Renal pelvis (tissue), 4 donors: ENCODE results near the gene JUND. TPM values are rescaled to one million over a fixed set of nuclear protein-coding genes. Genes with fewer than 3 reads are reported as not detected.

Source experiments
- DNase-seq: peaks from one replicate; pipeline ENCODE4 v3.0.0-alpha.2; 2013
- polyA plus RNA-seq, 3 donors: library from polyadenylated mRNA; unstranded; fragments of 120-200 nt; gene quantifications; one replicate each; pipeline ENCODE4 v1.2.1, GENCODE V29; 2013; ENCODE audit not compliant: insufficient read length in 3 of 3

Gene JUND
- polyA plus RNA-seq, 3 donors = 65.8 to 114 (median 73.7) TPM

DNA sequence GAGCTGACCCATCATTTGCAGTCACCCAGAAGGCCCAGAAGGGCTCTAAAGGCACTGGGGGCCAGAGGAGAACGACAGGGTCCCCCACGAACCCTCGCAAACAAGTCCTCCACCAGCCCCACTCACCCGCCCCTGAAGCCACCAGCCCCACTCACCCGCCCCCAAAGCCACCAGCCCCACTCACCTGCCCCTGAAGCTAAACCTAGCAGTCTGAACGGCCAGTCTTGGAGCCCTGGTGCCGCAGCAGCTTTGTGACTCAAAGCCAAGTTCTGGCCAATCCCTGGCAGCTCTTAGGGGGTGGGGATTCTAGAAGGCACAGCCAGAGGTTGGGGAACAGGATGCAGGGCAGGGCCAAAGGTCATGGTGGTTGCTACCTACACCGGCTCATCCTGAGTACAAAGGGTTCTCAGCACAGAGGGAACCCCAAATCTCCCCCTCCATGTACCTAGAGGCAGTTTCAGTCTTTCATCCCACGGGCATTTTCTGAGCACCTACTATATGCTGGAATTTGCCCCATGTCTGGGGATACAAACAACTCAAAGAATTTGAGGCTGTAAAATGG lies 7.1 kb downstream of the JUND start, which contains the start of gene IQCN:
TSS of gene IQCN (minus strand) at position 234 of the 562 bp plus-strand sequence. CDS start 4,974 bp downstream, outside the sequence.
- no peak for DNase-seq

DNA sequence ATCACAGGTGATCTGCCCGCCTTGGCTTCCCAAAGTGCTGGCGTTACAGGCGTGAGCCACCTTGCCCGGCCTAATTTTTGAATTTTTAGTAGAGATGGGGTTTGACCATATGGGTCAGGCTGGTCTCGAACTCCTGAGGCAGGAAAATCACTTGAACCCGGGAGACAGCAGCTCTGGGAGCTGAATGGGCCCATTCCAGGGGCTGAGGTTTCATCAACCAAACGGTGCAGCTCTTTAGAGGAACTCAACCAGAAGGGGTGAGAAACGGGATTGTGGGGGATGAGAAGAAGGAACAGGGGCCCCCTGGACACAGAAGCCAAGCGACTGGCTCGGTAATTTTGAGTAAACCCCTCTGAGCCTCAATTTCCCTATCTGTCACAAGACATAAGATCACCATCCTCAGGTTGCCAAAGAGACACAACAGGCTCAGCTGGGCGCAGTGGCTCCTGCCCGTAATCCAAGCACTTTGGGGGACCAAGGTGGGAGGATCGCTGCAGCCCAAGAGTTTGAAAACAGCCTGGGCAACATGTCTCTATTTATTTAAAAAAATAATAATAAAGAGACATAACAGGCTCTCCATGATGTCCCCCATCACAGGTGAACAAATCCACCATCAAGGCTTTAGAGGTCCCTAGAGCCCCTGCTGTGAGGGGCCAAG lies 7.7 kb downstream of the JUND start:
- DNase-seq = no peak

DNA sequence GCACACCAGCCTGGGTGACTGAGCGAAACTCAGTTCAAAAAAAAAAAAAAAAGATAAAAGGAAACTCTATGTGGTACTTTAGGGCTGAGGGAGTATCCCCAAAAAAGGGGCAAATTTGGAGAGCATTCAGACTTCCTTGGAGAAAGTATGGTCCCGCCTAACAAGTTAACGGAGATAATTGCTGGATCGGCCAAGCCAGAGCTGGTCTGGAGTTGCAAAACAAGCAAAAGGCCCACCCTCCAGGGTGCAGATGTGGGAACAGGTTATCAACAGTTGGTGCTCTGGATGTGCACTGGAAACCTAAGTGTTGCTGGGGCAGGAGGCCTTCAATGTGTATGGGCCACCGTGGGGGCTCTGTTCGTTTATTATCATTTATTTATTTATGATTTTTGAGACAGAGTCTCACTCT lies 10.0 kb downstream of the JUND start:
- DNase-seq = no peak

DNA sequence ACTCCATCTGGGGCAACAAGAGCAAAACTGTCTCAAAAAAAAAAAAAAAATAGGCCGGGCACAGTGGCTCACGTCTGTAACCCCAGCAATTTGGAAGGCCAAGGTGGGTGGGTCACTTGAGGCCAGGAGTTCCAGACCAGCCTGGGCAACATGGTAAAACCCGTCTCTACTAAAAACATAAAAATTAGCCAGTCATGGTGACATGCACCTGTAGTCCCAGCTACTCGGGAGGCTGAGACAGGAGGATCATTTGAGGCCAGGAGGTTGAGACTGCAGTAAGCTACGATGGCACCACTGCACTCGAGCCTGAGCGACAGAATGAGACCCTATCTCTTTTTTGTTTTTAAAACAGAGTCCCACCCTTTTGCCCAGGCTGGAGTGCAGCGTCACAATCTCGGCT lies 11.1 kb downstream of the JUND start:
- no peak for DNase-seq

DNA sequence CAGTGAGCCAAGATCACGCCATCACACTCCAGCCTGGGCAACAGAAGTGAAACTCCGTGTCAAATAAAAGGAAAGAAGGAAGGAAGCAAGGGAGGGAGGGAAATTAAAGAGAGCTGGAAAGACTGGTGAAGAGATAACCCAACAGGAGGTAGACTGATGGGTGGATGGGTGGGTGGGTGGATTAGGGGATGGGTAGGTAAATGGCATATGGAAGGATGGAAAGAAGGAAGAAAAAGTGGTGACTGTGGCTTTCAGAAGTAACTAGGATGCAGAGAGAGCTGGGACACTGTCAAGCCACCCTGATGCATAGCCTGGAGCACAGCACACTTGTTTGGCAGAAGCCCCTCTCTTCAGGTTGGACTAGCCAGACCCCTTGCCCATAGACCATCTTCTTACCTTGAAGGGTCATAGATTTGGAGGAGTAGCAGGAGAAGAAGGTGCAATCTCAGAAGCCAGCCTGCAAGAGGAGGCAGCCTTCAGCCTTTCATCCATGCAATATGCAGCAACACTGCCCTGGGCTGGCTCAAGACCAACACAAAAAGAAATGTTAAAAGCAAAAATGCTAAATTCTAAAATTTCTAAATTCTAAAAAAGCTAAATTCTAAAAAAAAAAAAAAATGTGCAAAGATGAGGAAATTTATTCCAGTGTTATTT lies 12.2 kb downstream of the JUND start:
- DNase-seq = no peak

DNA sequence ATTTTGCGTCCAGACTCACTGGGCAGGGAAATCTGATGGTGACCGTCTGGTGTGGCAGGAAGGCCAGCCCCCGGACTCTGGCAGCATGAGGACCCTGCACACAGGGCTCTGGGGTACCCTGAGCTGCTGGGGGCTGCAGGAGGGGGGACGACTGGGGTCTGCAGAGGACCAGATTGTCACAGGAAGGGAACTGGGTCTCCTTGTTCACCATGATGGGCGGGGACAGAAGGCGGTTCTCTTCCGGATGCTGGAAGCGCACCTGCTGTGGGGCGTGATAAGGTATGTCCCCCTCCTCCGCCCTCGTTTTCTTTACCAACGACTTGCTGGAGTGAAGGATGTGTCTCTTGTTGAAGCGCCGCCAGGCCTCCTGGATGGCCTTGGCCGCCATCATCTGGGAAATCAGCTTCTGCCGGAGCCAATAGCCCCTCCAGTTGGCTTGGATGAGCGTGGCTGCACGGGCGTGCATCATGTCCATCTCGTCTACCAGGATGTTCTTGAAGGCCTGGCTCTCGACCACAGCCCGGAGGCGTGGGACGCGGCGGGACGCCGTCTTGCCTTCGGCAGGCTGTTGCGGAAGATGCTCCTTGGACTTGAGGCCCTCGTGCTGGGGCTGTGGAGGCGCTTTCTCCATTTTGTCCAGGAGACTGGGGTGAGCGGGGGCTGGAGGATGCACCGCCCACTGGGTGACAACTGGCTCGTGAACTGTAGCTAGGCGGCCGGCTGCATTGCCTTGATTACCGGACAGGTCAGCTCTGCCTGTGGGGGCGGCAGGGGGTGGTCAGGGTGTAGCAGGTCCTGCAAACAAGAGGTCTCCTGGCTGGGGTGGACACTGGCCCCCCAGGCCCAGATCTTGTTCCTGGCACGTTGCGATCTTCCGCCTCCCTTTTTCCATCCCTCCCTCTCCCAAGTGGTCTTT lies 14.4 kb downstream of the JUND start:
- DNase-seq = no peak

DNA sequence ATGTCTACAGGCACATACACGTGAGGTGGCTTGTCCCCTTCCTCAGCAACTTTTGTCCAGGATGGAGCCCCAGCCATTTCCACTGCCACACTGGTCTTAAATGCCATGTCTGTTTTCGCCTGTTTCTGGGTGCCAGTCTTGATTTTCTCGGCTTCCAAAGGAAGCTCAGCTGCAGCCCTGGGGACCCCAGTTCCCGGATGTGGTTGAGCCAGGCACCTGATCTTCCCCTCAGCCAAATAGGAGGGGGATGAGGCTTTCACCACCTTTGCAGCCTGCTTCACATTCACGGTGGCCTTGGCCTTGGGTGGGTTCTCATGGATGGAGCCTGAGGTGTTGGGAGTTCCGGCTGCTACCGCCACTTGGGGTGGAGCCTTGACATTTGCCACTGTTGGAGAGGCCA lies 15.8 kb downstream of the JUND start:
- DNase-seq = no peak

DNA sequence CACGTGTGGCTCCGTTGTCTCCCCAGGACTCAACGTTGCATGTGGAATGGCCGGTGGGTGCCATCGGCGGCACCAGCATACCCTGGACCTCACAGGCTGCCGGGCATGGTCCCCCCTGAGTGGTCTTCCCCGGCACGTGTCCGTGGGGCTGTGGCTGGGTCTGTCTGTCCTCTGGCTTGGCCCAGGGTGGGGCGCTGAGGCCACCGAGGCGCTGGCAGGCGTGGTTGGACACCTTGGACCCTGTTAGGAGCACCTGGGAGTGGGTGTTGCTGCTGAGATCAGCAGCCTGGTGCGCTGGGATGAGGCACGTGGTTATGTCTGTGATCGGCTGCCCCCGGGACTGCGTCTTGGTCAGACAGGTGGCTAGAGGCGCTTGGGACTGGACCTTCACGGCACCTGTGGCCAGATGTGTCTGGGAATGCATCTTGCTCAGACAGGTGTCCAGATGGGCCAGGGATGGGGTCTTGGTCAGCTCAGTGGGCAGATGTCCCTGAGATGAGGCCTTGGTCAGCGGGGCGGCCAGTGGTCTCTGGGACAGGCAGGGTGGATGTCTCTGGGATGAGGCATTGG lies 16.4 kb downstream of the JUND start:
- DNase-seq = no peak

DNA sequence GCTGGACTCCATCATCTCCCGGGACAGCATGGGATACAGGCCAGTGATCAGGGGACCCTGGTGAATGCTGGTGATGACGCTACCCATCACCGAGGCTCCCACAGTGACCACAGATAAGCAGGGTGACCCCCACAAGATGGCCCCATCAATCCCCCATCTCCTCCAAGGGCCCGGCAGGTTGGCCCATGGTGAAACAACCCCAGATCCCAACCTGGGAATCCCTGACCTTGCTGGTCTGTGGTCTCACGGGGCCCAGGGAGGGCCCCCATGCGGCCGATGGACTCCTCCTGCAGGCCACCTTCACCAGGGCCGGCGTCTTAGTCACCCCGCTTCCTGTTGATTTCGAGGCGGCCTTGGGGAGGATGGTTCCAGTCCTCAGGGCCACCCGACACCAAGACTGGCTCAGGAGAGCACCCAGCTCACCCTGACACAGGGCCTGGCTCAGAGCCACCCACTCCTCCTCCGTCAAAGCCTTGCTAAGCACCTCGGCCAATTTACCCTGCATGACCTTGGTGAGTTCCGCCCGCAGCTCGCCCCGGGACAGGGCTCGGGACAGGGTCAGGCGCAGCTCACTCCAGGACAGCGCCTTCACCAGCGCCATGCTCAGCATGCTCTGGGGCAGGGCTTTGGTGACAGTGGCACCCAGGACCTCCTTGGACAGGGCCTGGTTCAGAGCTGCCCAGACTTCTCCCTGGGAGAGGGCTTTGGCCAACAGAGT lies 17.1 kb downstream of the JUND start:
- DNase-seq = no peak

DNA sequence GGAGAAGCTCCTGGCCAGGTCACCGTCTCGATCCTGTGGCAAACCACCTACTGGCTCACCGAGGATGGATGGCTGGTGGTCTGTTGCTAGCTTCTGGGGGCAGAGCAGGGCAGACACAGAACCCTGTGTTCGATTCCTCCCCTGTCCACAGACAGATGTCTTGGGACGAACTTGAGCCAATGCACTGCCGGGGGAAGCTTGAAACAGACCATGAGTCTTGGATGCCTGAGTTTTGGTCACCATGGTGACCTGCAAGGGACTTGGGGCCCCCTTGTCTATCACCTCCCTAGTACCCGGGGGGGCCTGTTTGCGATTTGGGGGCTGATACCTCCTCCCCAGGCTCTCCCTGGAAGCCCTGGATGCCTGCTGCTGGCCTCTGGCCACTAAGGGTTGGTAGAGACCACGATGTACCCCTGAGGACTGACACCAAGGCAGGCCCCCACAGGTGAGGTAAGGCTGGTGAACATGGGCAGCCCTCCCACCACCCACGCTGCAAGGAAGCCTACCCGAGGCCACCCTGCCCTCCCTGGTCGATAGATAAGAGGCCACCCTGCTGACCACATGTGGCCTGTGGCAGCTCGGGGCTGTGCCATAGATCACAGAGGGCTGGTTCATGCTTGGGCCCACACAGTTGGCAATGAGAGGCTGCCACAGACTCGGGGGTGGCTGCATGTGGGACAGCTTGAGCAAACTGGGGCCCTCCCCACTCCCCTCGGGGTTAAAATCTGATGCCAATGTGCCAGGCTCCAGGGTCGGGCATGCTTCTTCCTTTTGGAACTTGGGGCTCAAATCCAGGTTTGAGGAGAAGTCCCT lies 17.9 kb downstream of the JUND start:
- no peak for DNase-seq

DNA sequence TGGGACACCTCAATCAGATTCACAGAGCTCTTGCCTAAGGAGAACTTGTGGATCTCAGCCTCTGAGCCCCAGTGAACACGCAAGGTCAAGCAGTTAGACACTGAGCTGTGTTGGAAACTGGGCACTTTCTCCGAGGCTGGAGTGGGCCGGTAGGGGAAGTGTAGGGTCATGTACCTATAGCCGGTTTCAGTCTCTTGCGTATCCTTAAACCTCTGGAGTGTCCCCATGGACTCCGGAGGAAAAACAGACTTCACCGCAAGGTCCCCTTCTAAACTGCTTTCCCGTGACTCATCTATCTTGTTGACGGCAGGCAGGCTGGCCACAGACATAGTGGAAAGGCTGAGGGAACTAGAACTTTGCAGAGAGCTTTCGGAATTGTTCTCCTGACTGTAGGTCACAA lies 18.5 kb downstream of the JUND start:
- no peak for DNase-seq

DNA sequence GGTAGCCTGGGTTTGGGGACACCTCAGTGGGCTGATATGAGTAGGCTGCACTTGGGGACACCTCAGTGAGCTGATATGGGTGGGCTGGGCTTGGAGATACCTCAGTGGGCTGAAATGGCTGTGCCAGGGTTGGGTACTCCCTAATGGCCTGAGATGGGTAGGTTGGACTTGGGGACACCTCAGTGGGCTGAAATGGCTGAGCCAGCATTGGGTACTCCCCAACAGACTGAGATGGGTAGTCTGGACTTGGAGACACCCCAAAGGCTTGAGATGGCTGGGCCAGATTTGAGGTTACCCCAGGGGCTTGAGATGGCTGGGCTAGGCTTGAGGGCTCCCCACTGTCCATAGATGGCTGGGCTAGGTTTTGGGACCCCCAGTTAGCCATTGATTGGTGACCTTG lies 19.3 kb downstream of the JUND start:
- no peak for DNase-seq

DNA sequence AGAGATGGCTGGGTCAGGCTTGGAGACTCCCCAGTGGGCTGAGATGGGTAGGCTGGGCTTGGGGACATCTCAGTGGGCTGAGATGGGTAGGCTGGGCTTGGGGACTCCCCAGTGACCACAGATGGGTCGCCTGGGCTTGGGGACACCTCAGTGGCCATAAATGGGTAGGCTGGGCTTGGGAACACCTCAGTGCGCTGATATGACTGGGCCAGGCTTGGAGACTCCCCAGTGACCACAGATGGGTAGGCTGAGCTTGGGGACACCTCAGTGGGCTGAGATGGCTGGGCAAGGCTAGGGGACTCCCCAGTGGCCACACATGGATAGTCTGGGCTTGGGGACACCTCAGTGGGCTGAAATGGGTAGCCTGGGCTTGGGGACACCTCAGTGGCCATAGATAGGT lies 19.9 kb downstream of the JUND start:
- no peak for DNase-seq

DNA sequence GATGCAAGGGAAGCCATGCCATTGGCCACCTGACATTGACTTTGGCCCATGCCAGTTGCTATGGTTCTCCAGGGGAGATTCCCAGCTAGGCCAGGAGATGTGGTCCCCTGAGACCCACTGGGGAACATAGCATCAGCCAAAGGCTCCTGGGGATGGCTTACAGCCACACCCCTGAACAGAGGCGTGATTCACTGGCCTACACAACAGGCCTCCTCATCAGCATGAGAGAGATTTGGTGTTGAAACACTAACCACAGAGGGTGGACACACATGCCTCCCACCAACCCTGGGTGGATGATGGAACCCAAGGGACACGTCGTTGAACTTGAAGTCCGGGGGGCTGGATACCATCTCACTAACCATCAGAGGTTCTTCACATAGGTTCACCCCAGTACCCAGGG lies 21.5 kb downstream of the JUND start:
- DNase-seq = no peak

DNA sequence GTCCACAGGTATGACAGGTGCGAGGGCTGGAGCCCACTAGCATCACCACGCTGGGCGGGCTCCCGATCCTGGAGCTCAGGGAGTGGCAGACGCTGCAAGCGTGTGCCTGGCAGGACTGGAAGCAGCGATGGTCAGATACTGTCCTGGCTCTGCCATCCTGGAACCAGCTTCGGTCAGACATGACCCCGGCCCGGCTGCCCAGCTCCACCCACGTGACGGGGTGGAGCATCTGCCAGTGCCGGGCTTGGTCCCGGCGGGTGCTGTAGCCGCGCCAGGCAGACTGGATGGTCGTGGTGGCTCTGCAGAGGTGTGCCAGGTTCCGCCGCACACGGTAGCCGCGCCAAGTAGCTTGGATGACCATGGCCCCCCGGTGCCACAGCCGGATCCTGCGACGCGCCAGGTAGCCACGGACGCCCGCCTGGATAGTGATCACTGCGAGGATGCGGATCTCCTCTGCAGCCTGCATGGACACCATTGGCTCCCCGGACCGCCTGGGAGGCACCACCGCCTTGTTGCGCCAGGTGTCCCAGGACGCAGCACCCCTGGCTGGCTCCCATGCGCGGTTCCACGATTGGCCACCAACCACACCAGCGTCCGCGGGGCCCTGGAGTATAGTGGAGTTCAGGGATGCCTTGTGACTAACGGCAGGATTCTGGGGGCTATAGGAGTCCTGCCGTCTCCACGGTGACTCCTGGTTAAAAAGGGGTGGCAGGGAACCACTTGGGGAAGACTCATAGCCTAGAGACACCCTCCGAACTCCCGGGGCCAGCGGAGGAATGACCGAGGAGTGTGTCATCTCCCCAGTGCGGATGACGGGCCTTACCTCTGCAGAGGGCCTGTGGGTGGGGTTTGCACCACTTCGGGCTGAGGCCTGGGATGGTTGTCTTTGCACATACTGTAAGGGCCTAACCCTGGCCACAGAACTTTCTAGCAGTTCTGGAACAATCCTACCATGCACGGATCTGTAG lies 23.6 kb downstream of the JUND start:
- DNase-seq = no peak

DNA sequence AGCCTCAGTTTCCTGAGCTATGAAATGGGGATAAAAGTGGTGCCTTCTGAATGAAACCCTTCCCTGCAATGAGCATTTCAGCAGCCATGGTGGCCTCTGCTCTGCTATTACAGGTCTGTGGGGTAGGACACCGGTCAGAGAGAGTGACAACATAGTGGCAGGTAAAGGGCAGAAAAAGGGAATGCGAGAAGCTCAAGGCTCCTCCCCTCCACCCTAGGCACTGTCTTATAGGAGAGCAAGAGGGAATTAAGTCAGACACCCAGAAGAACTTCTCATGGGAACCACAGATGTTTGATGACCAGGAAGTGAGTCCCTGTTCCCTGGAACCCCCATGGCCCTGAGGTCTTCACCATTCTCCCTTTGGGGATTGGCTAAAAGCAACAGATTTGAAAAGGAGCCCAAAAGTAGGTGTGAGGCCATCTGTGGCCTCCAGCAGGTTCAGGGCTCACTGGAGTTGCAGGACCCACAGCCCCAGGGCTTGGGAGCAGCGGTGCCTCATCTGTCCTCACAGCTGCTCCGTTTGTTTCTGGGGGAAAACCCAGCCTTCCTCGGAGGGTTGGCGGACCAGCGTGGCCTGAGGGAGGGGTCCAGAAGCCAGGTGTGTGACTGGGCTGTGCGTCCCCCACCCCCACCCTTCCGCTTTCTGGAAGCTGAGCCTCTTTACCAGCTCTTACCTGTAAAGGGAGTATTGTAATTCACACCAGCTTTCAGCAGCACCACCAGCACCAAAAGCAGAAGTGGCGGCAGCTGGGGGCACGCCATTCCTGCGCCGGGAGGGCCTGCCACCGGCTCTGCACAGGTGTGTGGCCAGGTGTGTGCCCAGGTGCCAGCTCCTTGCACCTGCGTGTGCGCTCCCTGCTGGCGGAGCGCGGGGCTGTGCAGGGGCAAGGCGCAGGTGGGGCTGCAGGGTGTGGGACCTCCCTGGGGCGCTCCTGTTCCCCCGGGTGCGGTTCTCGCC lies 26.6 kb downstream of the JUND start:
- DNase-seq = no peak

DNA sequence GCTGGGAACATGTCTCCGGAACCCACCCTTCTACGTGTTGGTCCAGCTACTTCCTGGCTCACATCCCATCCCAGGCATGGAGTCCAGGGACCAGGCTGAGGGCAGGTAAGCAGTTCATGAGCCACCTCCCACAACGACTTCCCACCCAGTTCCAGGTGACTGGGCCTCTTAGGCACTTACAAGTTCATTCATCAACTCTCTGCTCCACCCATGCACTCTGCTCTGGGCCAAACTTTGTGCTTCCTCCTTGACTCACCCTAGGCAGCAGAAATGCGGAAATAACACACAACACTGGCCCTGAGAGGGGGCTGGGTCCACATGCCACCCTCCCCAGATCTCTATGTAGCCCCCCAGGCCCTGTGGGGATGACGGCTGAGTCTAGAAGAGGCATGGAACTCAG lies 27.7 kb downstream of the JUND start:
- DNase-seq = no peak

DNA sequence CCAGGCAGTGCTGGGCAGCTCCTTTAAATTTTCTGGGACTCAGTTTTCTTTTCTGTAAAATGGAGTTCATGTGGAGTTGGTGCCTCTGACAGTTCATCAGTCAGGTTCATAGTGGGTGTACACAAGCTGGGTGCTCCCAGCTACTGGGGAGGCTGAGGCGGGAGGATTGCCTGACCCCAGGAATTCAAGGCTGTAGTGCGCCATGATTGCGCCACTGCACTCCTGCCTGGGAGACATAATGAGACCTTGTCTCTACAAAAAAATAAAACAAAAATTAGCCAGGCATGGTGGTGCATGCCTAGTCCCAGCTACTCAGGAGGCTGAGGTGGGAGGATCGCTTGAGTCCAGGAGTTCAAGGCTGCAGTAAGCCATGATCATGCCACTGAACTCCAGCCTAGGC lies 28.3 kb downstream of the JUND start:
- DNase-seq = no peak
